H1 (cell line): ENCODE data around the gene PALM2AKAP2. TPM values are rescaled to one million over a fixed set of nuclear protein-coding genes. Genes with fewer than 3 reads are reported as not detected.

Experiments used
- EP300 ChIP-seq, 2 experiments: IDR thresholded peaks; 1 replicate in 1 of 2; 2 replicates in 1 of 2; pipeline ENCODE4 v1.6.1; 2011 to 2012; ENCODE audit warnings: low read depth in 2 of 2, low read length in 2 of 2, mild to moderate bottlenecking in 2 of 2, borderline replicate concordance in 1 of 2, inconsistent platforms in 1 of 2, moderate library complexity in 1 of 2
- polyA plus RNA-seq, 7 experiments: library from polyadenylated mRNA; depleted of rRNA in 3 of 7; stranded (reverse) in 5 of 7; unstranded in 2 of 7; fragments of >200 nt in 5 of 7; fragments of 200-250 nt in 2 of 7; gene quantifications; 1 replicate in 5 of 7; 2 replicates in 1 of 7; 4 replicates in 1 of 7; pipeline versions ENCODE4 v1.2.1 to v1.2.3, GENCODE V29; 2011 to 2013; ENCODE audit warnings: missing spikeins in 2 of 7, mixed read lengths in 2 of 7
- total RNA-seq: library from RNA; stranded (reverse); fragmentation: NEBNext Ultra II Directional; extraction: Animal tissue kit (Norgen Biotek cat#: 25700); gene quantifications from 2 replicates; pipeline ENCODE4 v1.2.1, GENCODE V29; 2021
- TF ChIP-seq, protein P1 (sequence below): IDR thresholded peaks from 2 replicates; pipeline ENCODE4 v1.6.1; 2012; ENCODE audit warnings: inconsistent platforms

PALM2AKAP2 gene
- total and polyA plus RNA-seq, 2 of the 8 experiments (the other 6 are each of a cell fraction or from before 2014, with no cell fraction given) = 0.38 to 20.5 TPM

DNA sequence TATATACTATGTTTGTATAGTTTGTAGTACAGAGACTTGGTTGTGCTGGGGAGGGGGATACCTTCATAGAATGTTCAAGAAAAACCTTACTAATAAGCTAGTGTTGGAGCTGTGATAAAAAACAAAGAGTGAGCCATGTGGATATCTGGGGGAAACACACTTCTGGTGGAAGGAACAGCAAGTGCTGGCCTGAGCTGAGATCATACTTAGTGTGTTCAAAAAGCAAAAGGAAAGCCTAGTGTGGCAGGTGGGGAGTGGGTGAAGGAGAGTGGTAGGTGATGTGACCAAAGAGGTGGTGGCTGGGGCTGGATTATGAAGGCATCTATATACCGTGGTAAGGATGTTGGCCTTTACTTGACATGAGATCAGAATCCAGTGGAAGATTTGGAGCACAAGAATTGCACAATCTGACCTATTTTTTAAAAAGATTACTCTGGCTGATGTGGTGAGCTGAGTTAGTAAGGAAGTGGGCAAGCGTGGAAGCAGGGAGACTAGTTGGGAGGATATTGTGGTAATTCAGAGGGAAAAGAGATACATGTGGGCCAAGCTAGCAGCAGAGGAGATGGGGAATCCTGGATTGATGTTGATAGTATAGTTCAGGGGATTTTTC, 26.6 kb downstream of the PALM2AKAP2 start (continued):
- TF ChIP-seq EP300 (IDR thresholded peaks at IDR 0.05; ENCODE audit: borderline replicate concordance in 1 of 2, low read depth in 2 of 2, low read length in 2 of 2) = no peak
- TF ChIP-seq, protein P1, sequence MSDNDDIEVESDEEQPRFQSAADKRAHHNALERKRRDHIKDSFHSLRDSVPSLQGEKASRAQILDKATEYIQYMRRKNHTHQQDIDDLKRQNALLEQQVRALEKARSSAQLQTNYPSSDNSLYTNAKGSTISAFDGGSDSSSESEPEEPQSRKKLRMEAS = no peak
